Lower lobe of right lung (tissue), 2 donors: Measurements from ENCODE around the gene TWF2. TPM values are rescaled to one million over a fixed set of nuclear protein-coding genes. Genes with fewer than 3 reads are reported as not detected.

Experiments
- ATAC-seq, 2 donors: fragments of 200-7000 bp; cut with Tn5 transposase; one replicate each; pipeline ENCODE4 v1.9.1; 2020 to 2022; ENCODE audit warnings: mild to moderate bottlenecking in 2 of 2, moderate library complexity in 2 of 2
- DNase-seq: peaks from one replicate; pipeline ENCODE4 v3.0.0-alpha.2; 2020
- H3K27ac ChIP-seq: fragments of 200-600 bp; one replicate; pipeline ENCODE4 v1.8.0; 2022
- H3K27me3 ChIP-seq: fragments of 200-600 bp; one replicate; pipeline ENCODE4 v1.8.0; 2022; ENCODE audit warnings: low read depth
- H3K36me3 ChIP-seq: fragments of 200-600 bp; one replicate; pipeline ENCODE4 v1.8.0; 2022; ENCODE audit warnings: mild to moderate bottlenecking
- H3K4me1 ChIP-seq: fragments of 200-600 bp; one replicate; pipeline ENCODE4 v1.8.0; 2022
- H3K4me3 ChIP-seq: fragments of 200-600 bp; one replicate; pipeline ENCODE4 v1.8.0; 2022; ENCODE audit warnings: mild to moderate bottlenecking
- H3K9me3 ChIP-seq: fragments of 200-600 bp; one replicate; pipeline ENCODE4 v1.8.0; 2022
- intact Hi-C: fragments of 100-400 bp; cut with DNase I; formaldehyde crosslinking; loops from one replicate; pipeline ENCODE4 v1.11.0; 2022
- total RNA-seq: library from RNA; stranded (reverse); fragmentation: NEBNext Ultra II Directional; extraction: Animal tissue kit (Norgen Biotek cat#: 25700); gene quantifications from one replicate; pipeline ENCODE4 v1.2.1, GENCODE V29; 2021
- TF ChIP-seq, protein P1 (sequence below): fragments of 200-600 bp; IDR thresholded peaks from one replicate; pipeline ENCODE4 v1.8.0; 2022; ENCODE audit warnings: antibody characterized with exemption, mild to moderate bottlenecking
- donor health status: DM: no; HTN: yes; CAD: no; lungs with severe emphysema.

TWF2 gene
- total RNA-seq, 1 donor from 2014 or later: 62.2 TPM

DNA sequence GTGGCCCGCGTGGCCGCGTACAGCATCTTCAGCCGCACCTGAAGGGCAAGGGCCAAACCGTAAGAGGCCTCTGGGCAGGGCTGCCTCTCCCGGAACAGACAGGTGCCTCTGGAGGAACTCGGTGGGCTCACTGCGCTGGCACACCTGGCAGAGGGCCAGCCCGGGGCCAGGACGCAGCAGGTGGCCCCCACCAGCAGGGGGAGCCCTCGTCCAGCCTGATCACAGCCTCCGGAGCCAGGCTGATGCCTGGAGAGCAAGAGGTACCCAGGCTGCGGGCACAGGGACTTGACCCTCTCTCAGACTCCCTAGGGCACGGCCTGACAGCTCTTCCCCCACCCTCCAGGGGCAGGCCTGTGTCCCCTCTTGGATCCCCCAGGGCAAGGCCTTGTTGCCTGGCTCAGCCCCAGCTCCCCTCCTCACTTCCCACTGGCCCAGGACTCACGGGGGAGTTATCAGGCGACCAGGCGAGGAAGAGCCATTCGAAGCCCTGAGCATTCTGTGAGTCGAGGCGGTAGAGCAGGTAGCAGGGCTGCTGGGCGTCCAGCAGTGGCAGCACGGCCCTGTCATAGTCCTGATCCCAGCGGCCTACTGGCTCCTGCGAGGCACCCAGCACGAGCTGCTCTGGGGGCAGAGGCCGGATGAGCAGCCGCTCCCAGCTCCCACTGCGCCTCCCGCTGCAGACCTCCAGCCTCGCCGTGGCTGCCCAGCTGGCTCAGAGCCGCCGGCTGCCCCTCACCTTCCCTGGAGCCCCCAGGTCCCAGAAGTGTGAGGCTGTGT lies 7.3 kb downstream of the TWF2 start:
- H3K27me3 ChIP-seq: no peaks in the 10 kb centered on the region
- DNase-seq (peak; percentile 85), ATAC-seq (peak; percentile 78 to 84)
- H3K9me3 ChIP-seq: no peaks in the 10 kb centered on the region
- TF ChIP-seq, protein P1, sequence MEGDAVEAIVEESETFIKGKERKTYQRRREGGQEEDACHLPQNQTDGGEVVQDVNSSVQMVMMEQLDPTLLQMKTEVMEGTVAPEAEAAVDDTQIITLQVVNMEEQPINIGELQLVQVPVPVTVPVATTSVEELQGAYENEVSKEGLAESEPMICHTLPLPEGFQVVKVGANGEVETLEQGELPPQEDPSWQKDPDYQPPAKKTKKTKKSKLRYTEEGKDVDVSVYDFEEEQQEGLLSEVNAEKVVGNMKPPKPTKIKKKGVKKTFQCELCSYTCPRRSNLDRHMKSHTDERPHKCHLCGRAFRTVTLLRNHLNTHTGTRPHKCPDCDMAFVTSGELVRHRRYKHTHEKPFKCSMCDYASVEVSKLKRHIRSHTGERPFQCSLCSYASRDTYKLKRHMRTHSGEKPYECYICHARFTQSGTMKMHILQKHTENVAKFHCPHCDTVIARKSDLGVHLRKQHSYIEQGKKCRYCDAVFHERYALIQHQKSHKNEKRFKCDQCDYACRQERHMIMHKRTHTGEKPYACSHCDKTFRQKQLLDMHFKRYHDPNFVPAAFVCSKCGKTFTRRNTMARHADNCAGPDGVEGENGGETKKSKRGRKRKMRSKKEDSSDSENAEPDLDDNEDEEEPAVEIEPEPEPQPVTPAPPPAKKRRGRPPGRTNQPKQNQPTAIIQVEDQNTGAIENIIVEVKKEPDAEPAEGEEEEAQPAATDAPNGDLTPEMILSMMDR: peak; percentile 94
- intact Hi-C loops: loop anchor here (10.0 kb wide), 1 partner anchor 103 kb away; no protein-coding TSS in a partner anchor
- H3K4me1 ChIP-seq: peaks cover 25% of the 10 kb centered on the region
- no peak overlapping the region for H3K27ac ChIP-seq
- H3K4me3 ChIP-seq: no peak overlapping the region
- H3K36me3 ChIP-seq: peaks cover 72% of the 10 kb centered on the region

DNA sequence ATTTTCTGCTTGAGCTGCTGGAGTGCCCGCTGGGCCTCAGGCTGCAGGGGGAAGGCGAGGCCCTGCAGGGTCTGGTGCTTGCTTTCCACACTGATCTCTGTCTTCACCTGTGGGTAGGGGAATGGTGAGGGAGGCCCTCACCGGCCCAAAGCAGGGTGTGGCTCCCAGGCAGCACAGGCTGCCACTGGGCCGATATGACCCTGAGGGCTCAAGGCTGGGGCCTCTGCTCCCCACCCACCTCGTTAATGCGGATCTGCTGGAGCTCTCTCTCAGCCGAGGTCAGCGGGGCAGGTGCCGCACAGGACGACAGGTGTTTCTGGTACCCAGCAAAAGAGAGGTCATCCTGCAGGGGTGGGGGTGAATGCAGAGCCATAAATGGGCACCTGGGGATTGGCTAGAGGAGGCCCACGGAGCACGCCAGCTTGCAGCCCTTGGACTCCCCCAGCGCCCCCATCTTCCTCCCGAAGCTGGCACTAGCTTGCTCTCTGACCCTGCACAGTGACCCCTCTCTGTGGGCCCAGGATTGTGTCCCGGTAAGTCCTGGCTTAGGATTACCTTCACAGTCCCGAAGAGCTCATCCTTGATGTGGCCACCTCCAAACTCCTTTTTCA lies 8.0 kb downstream of the TWF2 start:
- TF ChIP-seq, protein P1: no peak
- H3K36me3 ChIP-seq: peaks cover 72% of the 10 kb centered on the region
- no peaks in the 10 kb centered on the region for H3K9me3 ChIP-seq
- H3K27me3 ChIP-seq: no peaks in the 10 kb centered on the region
- no peak overlapping the region for H3K4me3 ChIP-seq
- H3K4me1 ChIP-seq: peaks cover 18% of the 10 kb centered on the region
- no peak overlapping the region for H3K27ac ChIP-seq
- ATAC-seq (no peak), DNase-seq (peak; percentile 46)
- intact Hi-C loops: loop anchor here (10.0 kb wide), 1 partner anchor 104 kb away; no protein-coding TSS in a partner anchor

DNA sequence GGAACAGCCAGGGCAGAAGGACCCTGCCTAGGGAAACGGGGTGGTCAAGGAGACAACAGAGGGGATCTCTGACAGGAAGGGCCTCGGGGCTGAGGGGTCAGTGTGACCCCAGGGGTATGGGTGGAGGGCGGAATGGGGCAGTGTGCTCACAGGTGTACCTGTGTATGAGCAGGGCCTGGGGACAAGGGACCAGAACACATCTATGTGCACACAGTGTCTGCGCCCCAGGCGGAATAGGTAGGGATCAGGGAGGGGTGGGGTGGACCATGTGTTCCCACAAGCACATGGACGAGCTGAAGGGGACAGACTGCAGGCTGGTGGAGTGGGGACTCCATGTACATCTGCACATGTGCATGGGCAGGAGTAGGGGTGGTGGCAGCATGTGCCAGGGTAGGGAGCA lies 8.5 kb downstream of the TWF2 start:
- no peak for ATAC-seq

DNA sequence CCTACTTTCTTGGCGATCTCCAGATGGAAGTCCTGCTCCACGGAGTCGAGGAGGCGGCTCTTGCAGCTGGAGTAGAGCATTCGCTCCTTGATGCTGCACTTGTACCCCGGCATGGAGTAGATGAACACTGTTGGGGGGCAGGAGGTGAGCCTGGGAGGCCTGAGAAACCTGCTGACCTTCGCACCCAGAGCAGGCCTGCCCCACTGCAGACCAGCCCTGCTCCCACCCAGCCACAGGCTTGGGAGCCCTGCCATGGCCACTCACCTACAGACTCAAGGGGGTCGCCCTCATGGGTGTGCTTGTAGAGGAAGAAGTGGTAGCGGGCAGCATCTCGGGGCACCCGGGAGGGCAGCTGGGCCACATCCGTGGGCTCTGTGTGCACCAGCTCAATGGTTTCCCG lies 9.3 kb downstream of the TWF2 start:
- peaks cover 68% of the 10 kb centered on the region for H3K36me3 ChIP-seq
- DNase-seq: no peak
- no peak for ATAC-seq
- H3K27ac ChIP-seq: no peak overlapping the region
- no peaks in the 10 kb centered on the region for H3K27me3 ChIP-seq
- no peaks in the 10 kb centered on the region for H3K9me3 ChIP-seq
- H3K4me3 ChIP-seq: no peak overlapping the region
- TF ChIP-seq, protein P1: no peak
- H3K4me1 ChIP-seq: peaks cover 13% of the 10 kb centered on the region
- intact Hi-C loops: loop anchor here (10.0 kb wide), 1 partner anchor 105 kb away; no protein-coding TSS in a partner anchor

More for the DNA sequence above, 8.5 kb downstream of the TWF2 start:
- Histone ChIP-seq H3K36me3 (peaks cover 72% of the 10 kb centered on the region), H3K4me3 (no peak overlapping the region), H3K4me1 (peaks cover 13% of the 10 kb centered on the region), H3K27me3 (no peaks in the 10 kb centered on the region), H3K9me3 (no peaks in the 10 kb centered on the region), H3K27ac (no peak overlapping the region)
- intact Hi-C loops: loop anchor here (10.0 kb wide), 1 partner anchor 104 kb away; no protein-coding TSS in a partner anchor
- DNase-seq: peak; percentile 35
- TF ChIP-seq, protein P1: no peak

DNA sequence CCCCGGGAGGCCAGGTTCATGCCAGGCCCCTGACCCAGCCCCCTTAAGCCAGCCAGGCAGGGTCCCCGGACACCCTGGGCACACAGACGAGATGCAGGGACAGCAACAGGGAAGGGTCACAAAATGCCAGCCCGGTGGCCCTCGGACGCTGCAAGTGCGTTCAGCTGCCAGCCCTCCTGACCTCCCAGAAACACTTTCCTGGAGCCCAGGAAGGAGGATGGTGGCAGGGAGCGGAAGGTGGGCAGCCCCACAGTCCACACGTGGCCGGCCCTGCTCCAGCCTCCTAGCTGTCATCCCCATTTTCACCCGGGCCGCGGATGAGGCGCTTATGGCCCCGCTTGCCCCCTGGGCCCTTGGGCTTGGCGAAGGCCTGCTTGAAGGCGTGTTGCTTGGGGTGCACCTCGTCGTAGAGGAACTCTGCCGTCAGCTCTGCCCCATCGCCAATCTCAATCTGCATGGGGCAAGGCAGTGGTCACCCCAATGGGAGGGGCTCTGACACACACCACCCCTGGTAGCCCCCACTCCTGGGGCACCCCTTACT lies 10.1 kb downstream of the TWF2 start:
- H3K4me3 ChIP-seq: no peak overlapping the region
- ATAC-seq (no peak), DNase-seq (peak; percentile 34)
- TF ChIP-seq, protein P1: no peak
- H3K36me3 ChIP-seq: peaks cover 61% of the 10 kb centered on the region
- intact Hi-C loops: no loop called here
- H3K27ac ChIP-seq: no peak overlapping the region
- H3K4me1 ChIP-seq: peaks cover 13% of the 10 kb centered on the region
- no peaks in the 10 kb centered on the region for H3K27me3 ChIP-seq
- H3K9me3 ChIP-seq: no peaks in the 10 kb centered on the region
